ENCODE results near the gene NCOA1. TPM values are rescaled to one million over a fixed set of nuclear protein-coding genes. Genes with fewer than 3 reads are reported as not detected.

Gene NCOA1
- polyA plus RNA-seq, 1 of the 3 experiments (the other 2 are of a cell fraction), result 10.7 TPM

GRCh38 chr2:24779116-24779515 is 288.1 kb downstream of the NCOA1 start:
- no peaks in the 10 kb centered on the region for H3K9me3 ChIP-seq
- H4K20me1 ChIP-seq (ENCODE audit: insufficient read depth), result no peaks in the 10 kb centered on the region
- H3K4me3 ChIP-seq (ENCODE audit: low read depth in 2 of 2, low read length in 1 of 2), result no peak overlapping the region
- no peaks in the 10 kb centered on the region for H3K9me2 ChIP-seq
- no peaks in the 10 kb centered on the region for H3K79me2 ChIP-seq (ENCODE audit: insufficient read depth)
- no peaks in the 10 kb centered on the region for H3K27me3 ChIP-seq (ENCODE audit: insufficient read depth)
- no peaks in the 10 kb centered on the region for H3K36me3 ChIP-seq (replicated peaks in 1 of 2; ENCODE audit: control insufficient read depth in 1 of 2, insufficient read depth in 2 of 2, low read length in 1 of 2)
- no peak overlapping the region for H2AFZ ChIP-seq (ENCODE audit: low read depth)
- no peaks in the 10 kb centered on the region for H3K4me1 ChIP-seq (ENCODE audit: control insufficient read depth in 1 of 2, insufficient read depth in 2 of 2, low read depth in 1 of 2, low read length in 1 of 2)
- POLR2A ChIA-PET, result interaction anchor here (1.6 kb wide), 1 partner anchor 13 kb away, joined by 9 read pairs; the partner anchor contains the start of genes CENPO and PTRHD1
- H3K9ac ChIP-seq, result no peak overlapping the region
- H3F3A ChIP-seq (replicated peaks; ENCODE audit: insufficient read depth), result no peaks in the 10 kb centered on the region
- no peak overlapping the region for H3K4me2 ChIP-seq
- TF ChIP-seq RAD21 (IDR thresholded peaks at IDR 0.05; ENCODE audit: low read length) (no peak), MAX (IDR thresholded peaks at IDR 0.05; ENCODE audit: low read depth) (no peak), FOXM1 (IDR thresholded peaks at IDR 0.05; ENCODE audit: low read depth) (no peak), ELF1 (IDR thresholded peaks at IDR 0.05) (no peak), POLR2AphosphoS5 (IDR thresholded peaks at IDR 0.05; ENCODE audit: low read depth, low read length) (no peak), IRF3 (IDR thresholded peaks at IDR 0.05; ENCODE audit: low read depth, low read length) (no peak), NRF1 (IDR thresholded peaks at IDR 0.05; ENCODE audit: low read depth, low read length) (no peak)
- DNase-seq, result no peak
- CTCF ChIA-PET, result interaction anchor here (0.6 to 4.1 kb wide), 7 partner anchors 11 to 369 kb away, joined by 3 to 28 read pairs (median 6); partner anchors contain the start of genes CENPO and PTRHD1
- H3K27ac ChIP-seq (ENCODE audit: low read depth in 2 of 2, low read length in 1 of 2), result no peak overlapping the region
- 100% methylated on average over 2 of the region's 2 CpGs for WGBS (ENCODE audit: low lambda C conversion rate)

GRCh38 chr2:24783641-24784040 is 292.6 kb downstream of the NCOA1 start:
- H3K27ac ChIP-seq (ENCODE audit: low read depth in 2 of 2, low read length in 1 of 2), result no peak overlapping the region

More at GRCh38 chr2:24783641-24784040, 292.6 kb downstream of the NCOA1 start:
- Histone ChIP-seq H3K9ac (no peak overlapping the region), H3K36me3 (replicated peaks in 1 of 2; ENCODE audit: control insufficient read depth in 1 of 2, insufficient read depth in 2 of 2, low read length in 1 of 2) (no peaks in the 10 kb centered on the region), H3K4me3 (ENCODE audit: low read depth in 2 of 2, low read length in 1 of 2) (no peak overlapping the region), H3K79me2 (ENCODE audit: insufficient read depth) (no peaks in the 10 kb centered on the region), H3K27me3 (ENCODE audit: insufficient read depth) (no peaks in the 10 kb centered on the region), H4K20me1 (ENCODE audit: insufficient read depth) (no peaks in the 10 kb centered on the region), H3F3A (replicated peaks; ENCODE audit: insufficient read depth) (no peaks in the 10 kb centered on the region), H3K9me3 (no peaks in the 10 kb centered on the region), H3K4me1 (ENCODE audit: control insufficient read depth in 1 of 2, insufficient read depth in 2 of 2, low read depth in 1 of 2, low read length in 1 of 2) (no peaks in the 10 kb centered on the region), H2AFZ (ENCODE audit: low read depth) (no peak overlapping the region), H3K9me2 (no peaks in the 10 kb centered on the region), H3K4me2 (no peak overlapping the region)
- TF ChIP-seq ZBTB33 (IDR thresholded peaks at IDR 0.05; ENCODE audit: borderline replicate concordance, low read depth), result no peak
- POLR2A ChIA-PET, result interaction anchor here (1.3 kb wide), 1 partner anchor 10 kb away, joined by 5 read pairs; the partner anchor contains the start of genes CENPO and PTRHD1
- DNase-seq, result no peak
- CTCF ChIA-PET, result interaction anchor here (0.9 to 2.0 kb wide), 4 partner anchors 8 to 373 kb away, joined by 4 to 5 read pairs (median 5); no protein-coding TSS in a partner anchor
- 94% methylated on average over 3 of the region's 3 CpGs for WGBS (ENCODE audit: low lambda C conversion rate)
